Measurements from ENCODE around the gene SNRPA1.

Gene SNRPA1

GRCh38 chr15:101315736-101316135 lies 20.7 kb upstream of the SNRPA1 start:
- TF ChIP-seq, protein P1, sequence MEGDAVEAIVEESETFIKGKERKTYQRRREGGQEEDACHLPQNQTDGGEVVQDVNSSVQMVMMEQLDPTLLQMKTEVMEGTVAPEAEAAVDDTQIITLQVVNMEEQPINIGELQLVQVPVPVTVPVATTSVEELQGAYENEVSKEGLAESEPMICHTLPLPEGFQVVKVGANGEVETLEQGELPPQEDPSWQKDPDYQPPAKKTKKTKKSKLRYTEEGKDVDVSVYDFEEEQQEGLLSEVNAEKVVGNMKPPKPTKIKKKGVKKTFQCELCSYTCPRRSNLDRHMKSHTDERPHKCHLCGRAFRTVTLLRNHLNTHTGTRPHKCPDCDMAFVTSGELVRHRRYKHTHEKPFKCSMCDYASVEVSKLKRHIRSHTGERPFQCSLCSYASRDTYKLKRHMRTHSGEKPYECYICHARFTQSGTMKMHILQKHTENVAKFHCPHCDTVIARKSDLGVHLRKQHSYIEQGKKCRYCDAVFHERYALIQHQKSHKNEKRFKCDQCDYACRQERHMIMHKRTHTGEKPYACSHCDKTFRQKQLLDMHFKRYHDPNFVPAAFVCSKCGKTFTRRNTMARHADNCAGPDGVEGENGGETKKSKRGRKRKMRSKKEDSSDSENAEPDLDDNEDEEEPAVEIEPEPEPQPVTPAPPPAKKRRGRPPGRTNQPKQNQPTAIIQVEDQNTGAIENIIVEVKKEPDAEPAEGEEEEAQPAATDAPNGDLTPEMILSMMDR (IDR thresholded peaks at IDR 0.05), result no peak

- TF ChIP-seq, protein P1 (IDR thresholded peaks at IDR 0.05), result no peak
Observed at GRCh38 chr15:101314336-101315125, 19.5 kb upstream of the SNRPA1 start.

GRCh38 chr15:101313041-101313761 lies 18.2 kb upstream of the SNRPA1 start:
- TF ChIP-seq, protein P1 (IDR thresholded peaks at IDR 0.05), result no peak

- TF ChIP-seq, protein P1 (IDR thresholded peaks at IDR 0.05), result no peak
Observed at GRCh38 chr15:101310508-101310907, 15.5 kb upstream of the SNRPA1 start.

GRCh38 chr15:101310161-101310480 lies 15.1 kb upstream of the SNRPA1 start:
- TF ChIP-seq, protein P1 (IDR thresholded peaks at IDR 0.05), result no peak

GRCh38 chr15:101309436-101310160 lies 14.6 kb upstream of the SNRPA1 start:
- TF ChIP-seq, protein P1 (IDR thresholded peaks at IDR 0.05), result no peak

DNA sequence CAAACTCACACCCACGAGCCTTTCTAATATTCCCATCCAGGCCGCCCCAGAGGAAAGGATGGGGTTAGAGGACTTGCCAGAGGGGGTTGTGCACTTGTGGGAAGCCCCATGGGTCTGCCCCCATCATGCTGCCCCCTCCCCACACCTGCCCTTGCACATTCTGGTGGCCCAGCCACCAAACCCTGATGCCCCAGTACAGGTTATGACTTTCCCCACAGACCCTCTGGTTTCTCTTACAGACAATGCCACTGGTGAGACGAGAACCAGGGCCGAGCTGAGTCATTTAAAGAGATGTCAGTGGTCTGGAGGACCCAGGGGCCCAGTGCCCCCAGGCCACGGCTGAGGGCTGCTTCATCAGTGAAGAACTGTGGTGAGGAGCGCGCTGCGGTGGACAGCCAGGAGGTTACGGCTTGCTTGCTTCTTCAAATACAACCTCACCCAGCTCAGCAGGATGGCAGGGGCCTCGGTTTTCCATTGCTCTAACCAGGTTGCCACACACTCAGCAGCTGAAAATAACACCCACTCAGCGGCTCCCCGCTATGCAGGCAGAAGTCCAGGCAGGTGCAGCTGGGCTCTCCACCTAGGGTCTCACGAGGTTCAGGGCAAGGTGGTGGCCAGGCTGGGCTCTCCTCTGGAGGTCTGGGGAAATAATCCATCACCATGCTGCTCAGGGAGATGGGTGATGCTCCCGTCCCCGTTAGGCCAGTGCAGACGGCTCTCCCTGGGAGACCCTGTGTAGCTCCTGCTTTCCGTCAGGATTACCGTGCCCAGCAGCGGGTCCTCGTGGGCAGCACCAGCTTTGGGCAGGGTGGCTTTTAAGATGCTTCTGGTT lies 13.8 kb upstream of the SNRPA1 start:
- TF ChIP-seq, protein P1 (IDR thresholded peaks at IDR 0.05), result no peak

Data from LNCAP (cell line).